HL-60/S4 (cell line): ENCODE results near the gene BTLA.
"Not testable (repeated sequence)": the region's sequence is repeated elsewhere in the genome, so short reads cannot be mapped to it uniquely, and the experiment has no call there.

Source experiments
- in situ Hi-C: fragments of 300-500 bp; cut with MboI; formaldehyde crosslinking; loops from 2 replicates; pipeline ENCODE4 v1.14.3; 2022; ENCODE audit warnings: low sequenced_read_pairs

The BTLA gene

GRCh38 chr3:112456147-112456546 lies 43.1 kb downstream of the BTLA start:
- in situ Hi-C loops, result no loop called here

- in situ Hi-C loops, result no loop called here
Measured at GRCh38 chr3:112448939-112449338, 50.3 kb downstream of the BTLA start.

GRCh38 chr3:112446343-112446742 lies 52.9 kb downstream of the BTLA start:
- in situ Hi-C loops, result no loop called here

- in situ Hi-C loops, result no loop called here
Measured at GRCh38 chr3:112445839-112446238, 53.4 kb downstream of the BTLA start.

GRCh38 chr3:112437146-112438022 lies 61.9 kb downstream of the BTLA start:
- in situ Hi-C loops, result no loop called here

- in situ Hi-C loops, result no loop called here
Measured at GRCh38 chr3:112429960-112430359, 69.3 kb downstream of the BTLA start.

- in situ Hi-C loops, result no loop called here
Measured at GRCh38 chr3:112427123-112427522, 72.1 kb downstream of the BTLA start.

- in situ Hi-C loops, result no loop called here
Measured at GRCh38 chr3:112425858-112426750, 73.2 kb downstream of the BTLA start.

- in situ Hi-C loops, result no loop called here
Measured at GRCh38 chr3:112425382-112425781, 73.9 kb downstream of the BTLA start.

GRCh38 chr3:112424394-112424793 lies 74.9 kb downstream of the BTLA start:
- in situ Hi-C loops, result no loop called here

- in situ Hi-C loops, result not testable (repeated sequence)
Measured at GRCh38 chr3:112422921-112423320, 76.4 kb downstream of the BTLA start.

GRCh38 chr3:112418526-112418925 lies 80.7 kb downstream of the BTLA start:
- in situ Hi-C loops, result not testable (repeated sequence)

GRCh38 chr3:112417696-112418318 lies 81.5 kb downstream of the BTLA start:
- in situ Hi-C loops, result no loop called here

GRCh38 chr3:112416391-112417212 lies 82.7 kb downstream of the BTLA start:
- in situ Hi-C loops, result no loop called here

- in situ Hi-C loops, result no loop called here
Measured at GRCh38 chr3:112415390-112415789, 83.9 kb downstream of the BTLA start.
